Loucy (cell line): ENCODE measurements around the gene PPP1R14B.

Source experiments
- EZH2phosphoT487 ChIP-seq: fragments of 200-600 bp; IDR thresholded peaks from 2 replicates; pipeline ENCODE4 v1.6.1; 2018; ENCODE audit warnings: antibody characterized with exemption, mild to moderate bottlenecking, moderate library complexity, borderline replicate concordance
- TF ChIP-seq, protein P1 (sequence below): fragments of 200-600 bp; sonication (generic); conservative IDR thresholded peaks from 2 replicates; pipeline ENCODE4 v1.5.1; 2014; ENCODE audit warnings: mild to moderate bottlenecking, antibody characterized with exemption, low read length

GRCh38 chr11:64204080-64204440 lies 42.7 kb downstream of the PPP1R14B start:
- TF ChIP-seq, protein P1, sequence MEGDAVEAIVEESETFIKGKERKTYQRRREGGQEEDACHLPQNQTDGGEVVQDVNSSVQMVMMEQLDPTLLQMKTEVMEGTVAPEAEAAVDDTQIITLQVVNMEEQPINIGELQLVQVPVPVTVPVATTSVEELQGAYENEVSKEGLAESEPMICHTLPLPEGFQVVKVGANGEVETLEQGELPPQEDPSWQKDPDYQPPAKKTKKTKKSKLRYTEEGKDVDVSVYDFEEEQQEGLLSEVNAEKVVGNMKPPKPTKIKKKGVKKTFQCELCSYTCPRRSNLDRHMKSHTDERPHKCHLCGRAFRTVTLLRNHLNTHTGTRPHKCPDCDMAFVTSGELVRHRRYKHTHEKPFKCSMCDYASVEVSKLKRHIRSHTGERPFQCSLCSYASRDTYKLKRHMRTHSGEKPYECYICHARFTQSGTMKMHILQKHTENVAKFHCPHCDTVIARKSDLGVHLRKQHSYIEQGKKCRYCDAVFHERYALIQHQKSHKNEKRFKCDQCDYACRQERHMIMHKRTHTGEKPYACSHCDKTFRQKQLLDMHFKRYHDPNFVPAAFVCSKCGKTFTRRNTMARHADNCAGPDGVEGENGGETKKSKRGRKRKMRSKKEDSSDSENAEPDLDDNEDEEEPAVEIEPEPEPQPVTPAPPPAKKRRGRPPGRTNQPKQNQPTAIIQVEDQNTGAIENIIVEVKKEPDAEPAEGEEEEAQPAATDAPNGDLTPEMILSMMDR = no peak
- TF ChIP-seq EZH2phosphoT487 = no peak
